ENCODE results near the gene ZNF134. TPM values are rescaled to one million over a fixed set of nuclear protein-coding genes. Genes with fewer than 3 reads are reported as not detected.

ZNF134 gene
- total RNA-seq: 10 to 100 TPM; 18.3 to 30.7 (median 23.1) TPM
- 1 to 10 TPM; 3.7 to 7.6 (median 5.7) TPM for polyA plus RNA-seq
- long read RNA-seq, donor 1, full-length matches to known transcripts: 15 of 15 reads
- long read RNA-seq, donor 1, partial matches to known transcripts: 0 of 15 reads
- long read RNA-seq, donor 1, other reads (novel, unspliced or antisense): 0 of 15 reads
- long read RNA-seq, donor 2, full-length matches to known transcripts: 11 of 11 reads
- long read RNA-seq, donor 2, partial matches to known transcripts: 0 of 11 reads
- long read RNA-seq, donor 2, other reads (novel, unspliced or antisense): 0 of 11 reads

DNA sequence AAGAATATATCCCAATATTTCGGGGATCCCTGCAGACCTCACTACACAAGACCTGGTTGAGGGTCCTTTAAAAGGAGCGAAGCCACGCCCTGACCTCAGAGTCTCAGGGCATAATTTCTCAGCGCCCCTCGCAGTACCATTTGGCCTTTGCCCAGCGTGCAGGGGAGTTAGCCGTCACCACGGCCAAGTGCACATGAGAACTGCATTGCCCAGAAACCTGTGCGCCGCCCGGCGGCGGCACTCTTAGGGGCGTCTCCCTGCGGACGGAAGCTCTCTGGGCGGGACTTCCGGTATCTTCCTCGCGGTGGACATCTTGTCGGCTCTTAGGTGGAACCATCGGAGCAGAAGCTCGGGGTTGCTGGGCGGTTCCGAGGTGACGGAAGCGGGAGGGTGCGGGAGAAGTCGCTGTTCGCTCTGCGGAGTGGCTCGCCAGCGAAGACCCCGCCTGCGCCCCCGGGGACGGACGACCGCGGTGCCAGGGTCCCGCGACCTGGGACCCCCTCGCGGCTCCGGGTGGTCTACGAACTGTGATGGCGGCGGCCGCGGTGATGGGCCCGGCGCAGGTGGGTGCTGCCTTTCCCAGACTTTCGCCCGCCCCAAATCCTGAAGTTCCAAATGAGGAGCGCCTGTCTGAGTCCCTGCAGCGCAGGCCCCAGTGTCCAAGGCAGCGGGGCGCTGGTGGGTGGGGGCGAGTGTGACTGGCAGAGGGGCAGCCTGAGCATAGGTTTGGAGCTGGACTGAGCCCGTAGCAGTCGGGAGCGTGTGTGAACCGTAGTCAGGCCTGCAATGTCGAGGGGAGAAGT is at the start of gene ZNF134:
ZNF134 (plus strand) TSS at position 302 of the 803 bp plus-strand sequence. CDS start 5,227 bp downstream, outside the sequence.
- H3K9me3 ChIP-seq: peaks cover 13 to 78% (median 64%) of the 10 kb centered on the region in 8 donors
- H3K27me3 ChIP-seq (replicated peaks in 1 of 7): no peaks in the 10 kb centered on the region
- peaks cover 29 to 43% (median 36%) of the 10 kb centered on the region in 6 donors for H3K36me3 ChIP-seq
- 2 to 4% (median 2%) methylated on average over 47 to 64 of the region's 64 CpGs for WGBS, 5 donors
- peak within 1 kb of the TSS; percentile 75 to 96 (median 93) for H3K4me3 ChIP-seq
- peaks cover 0 to 19% (median 13%) of the 10 kb centered on the region in 6 donors for H3K4me1 ChIP-seq
- intact Hi-C loops (cut with DNase I; ENCODE audit: low total_unique reads): no loop called here
- DNase-seq: peak; percentile 97
- peak within 1 kb of the TSS; percentile 24 to 88 (median 79) for H3K27ac ChIP-seq
- TF ChIP-seq POLR2A (IDR thresholded peaks at IDR 0.05) (no peak), POLR2AphosphoS5 (IDR thresholded peaks at IDR 0.05) (peak; percentile 80 to 86 (median 85))
- TF ChIP-seq, protein P1, sequence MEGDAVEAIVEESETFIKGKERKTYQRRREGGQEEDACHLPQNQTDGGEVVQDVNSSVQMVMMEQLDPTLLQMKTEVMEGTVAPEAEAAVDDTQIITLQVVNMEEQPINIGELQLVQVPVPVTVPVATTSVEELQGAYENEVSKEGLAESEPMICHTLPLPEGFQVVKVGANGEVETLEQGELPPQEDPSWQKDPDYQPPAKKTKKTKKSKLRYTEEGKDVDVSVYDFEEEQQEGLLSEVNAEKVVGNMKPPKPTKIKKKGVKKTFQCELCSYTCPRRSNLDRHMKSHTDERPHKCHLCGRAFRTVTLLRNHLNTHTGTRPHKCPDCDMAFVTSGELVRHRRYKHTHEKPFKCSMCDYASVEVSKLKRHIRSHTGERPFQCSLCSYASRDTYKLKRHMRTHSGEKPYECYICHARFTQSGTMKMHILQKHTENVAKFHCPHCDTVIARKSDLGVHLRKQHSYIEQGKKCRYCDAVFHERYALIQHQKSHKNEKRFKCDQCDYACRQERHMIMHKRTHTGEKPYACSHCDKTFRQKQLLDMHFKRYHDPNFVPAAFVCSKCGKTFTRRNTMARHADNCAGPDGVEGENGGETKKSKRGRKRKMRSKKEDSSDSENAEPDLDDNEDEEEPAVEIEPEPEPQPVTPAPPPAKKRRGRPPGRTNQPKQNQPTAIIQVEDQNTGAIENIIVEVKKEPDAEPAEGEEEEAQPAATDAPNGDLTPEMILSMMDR (IDR thresholded peaks at IDR 0.05 in 8 of 11, conservative IDR thresholded peaks at IDR 0.05 in 3 of 11): peak in 8 of 11 experiments; percentile 4 to 53 (median 30)

DNA sequence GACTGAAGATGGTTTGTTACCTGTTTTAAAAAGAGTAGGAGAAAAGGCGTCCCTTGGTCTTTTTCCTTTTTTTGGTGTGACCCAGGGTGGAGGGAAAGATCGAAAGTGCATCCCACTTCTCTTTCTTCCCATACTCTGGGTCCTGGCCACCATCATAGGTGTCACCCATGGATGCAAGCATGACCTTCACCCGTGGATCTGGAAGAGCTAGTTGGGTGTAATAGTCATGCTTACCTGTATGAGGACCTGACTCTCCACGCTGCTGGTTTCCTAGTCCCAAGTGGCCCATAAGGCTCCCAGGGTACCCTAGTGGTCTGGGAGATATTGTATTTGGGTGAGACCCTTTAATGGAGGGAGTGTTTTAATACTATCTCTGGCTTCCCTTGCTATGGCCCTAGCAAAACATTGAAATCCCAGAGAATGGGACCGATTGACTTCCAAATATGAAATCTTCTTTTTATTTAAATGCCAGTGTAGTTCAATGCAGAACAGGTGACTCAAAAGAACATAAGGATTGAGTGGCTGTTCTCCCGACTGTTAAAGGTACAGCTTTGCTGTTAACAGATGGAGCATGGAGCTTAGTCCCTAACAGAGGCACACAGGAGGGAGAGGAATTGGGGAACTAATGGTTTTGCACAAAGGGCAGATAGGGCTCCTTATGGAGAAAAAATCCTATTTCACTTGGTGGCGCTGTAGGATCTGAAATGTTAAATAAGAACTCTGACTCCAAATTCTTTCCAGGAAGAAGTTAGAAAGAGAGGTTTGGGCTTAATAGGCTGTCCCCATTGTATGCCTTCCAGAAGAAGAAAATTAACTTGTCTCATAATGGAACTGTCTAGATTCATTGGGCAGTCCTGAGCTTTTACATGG is 47.4 kb upstream of the ZNF134 start:
- no peak for DNase-seq
- Histone ChIP-seq H3K27me3 (replicated peaks in 1 of 7) (peaks cover 0 to 5% (median 0%) of the 10 kb centered on the region in 7 donors), H3K4me1 (no peaks in the 10 kb centered on the region), H3K27ac (no peak overlapping the region), H3K4me3 (no peak overlapping the region), H3K9me3 (peaks cover 26 to 100% (median 100%) of the 10 kb centered on the region in 8 donors), H3K36me3 (peaks cover under 1 to 10% (median 5%) of the 10 kb centered on the region in 6 donors)
- intact Hi-C loops (cut with DNase I; ENCODE audit: low total_unique reads): no loop called here
- 58 to 65% (median 60%) methylated on average over 7 of the region's 7 CpGs for WGBS, 5 donors
- TF ChIP-seq, protein P1 (IDR thresholded peaks at IDR 0.05 in 8 of 11, conservative IDR thresholded peaks at IDR 0.05 in 3 of 11): no peak
- TF ChIP-seq POLR2AphosphoS5 (IDR thresholded peaks at IDR 0.05) (no peak), POLR2A (IDR thresholded peaks at IDR 0.05) (no peak)

DNA sequence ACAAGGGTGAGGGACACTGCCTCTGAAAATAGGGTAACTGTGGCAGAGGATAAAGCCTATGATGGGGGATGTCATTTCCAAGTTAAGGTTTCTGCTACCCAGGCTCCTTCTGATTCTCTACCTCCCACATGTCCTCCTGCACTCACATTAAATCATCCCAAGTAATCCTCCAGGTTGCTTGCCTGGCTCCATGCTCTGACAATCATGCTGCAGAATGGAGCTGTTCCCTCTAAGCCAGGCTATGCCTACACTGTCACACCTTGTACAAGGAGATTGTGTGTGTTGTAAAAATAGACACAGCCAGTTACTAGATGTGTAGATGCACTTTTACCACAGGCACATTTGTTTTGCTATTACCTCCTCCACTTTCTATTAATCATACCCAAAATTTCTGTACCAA is 43.3 kb upstream of the ZNF134 start:
- TF ChIP-seq POLR2AphosphoS5 (IDR thresholded peaks at IDR 0.05) (no peak), POLR2A (IDR thresholded peaks at IDR 0.05) (no peak)
- TF ChIP-seq, protein P1 (IDR thresholded peaks at IDR 0.05 in 8 of 11, conservative IDR thresholded peaks at IDR 0.05 in 3 of 11): no peak
- no peaks in the 10 kb centered on the region for H3K4me1 ChIP-seq
- intact Hi-C loops (cut with DNase I; ENCODE audit: low total_unique reads): no loop called here
- H3K4me3 ChIP-seq: no peak overlapping the region
- DNase-seq: no peak
- H3K27me3 ChIP-seq (replicated peaks in 1 of 7): no peaks in the 10 kb centered on the region
- H3K36me3 ChIP-seq: peaks cover 34 to 51% (median 45%) of the 10 kb centered on the region in 6 donors
- H3K27ac ChIP-seq: no peak overlapping the region
- peaks cover 47 to 100% (median 100%) of the 10 kb centered on the region in 8 donors for H3K9me3 ChIP-seq
